Smooth muscle cell (in vitro differentiated cells): ENCODE results near the gene SLC25A48. TPM values are rescaled to one million over a fixed set of nuclear protein-coding genes. Genes with fewer than 3 reads are reported as not detected.

Experiments
- DNase-seq: peaks from one replicate; lab custom pipeline; 2025; ENCODE audit not compliant: unreplicated experiment; lab: John Stamatoyannopoulos, UW
- H2AFZ ChIP-seq: fragments of 200-600 bp; sonication (generic); 2 replicates; pipeline ENCODE4 v1.6.0; 2016; ENCODE audit warnings: antibody characterized with exemption, low read depth, mild to moderate bottlenecking
- H3F3A ChIP-seq: fragments of 200-600 bp; sonication (generic); 2 replicates; pipeline ENCODE4 v1.6.0; 2017; ENCODE audit warnings: antibody characterized with exemption, low read depth
- H3K27ac ChIP-seq: fragments of 200-600 bp; sonication (generic); 2 replicates; pipeline ENCODE4 v1.5.1; 2016; ENCODE audit warnings: low read depth, mild to moderate bottlenecking
- H3K27me3 ChIP-seq: fragments of 200-600 bp; sonication (generic); 2 replicates; pipeline ENCODE4 v1.6.1; 2016; ENCODE audit warnings: low read depth, mild to moderate bottlenecking
- H3K36me3 ChIP-seq: fragments of 200-600 bp; sonication (generic); 2 replicates; pipeline ENCODE4 v1.5.1; 2016; ENCODE audit warnings: low read depth
- H3K4me1 ChIP-seq: fragments of 200-600 bp; sonication (generic); 2 replicates; pipeline ENCODE4 v1.5.1; 2016; ENCODE audit warnings: low read depth
- H3K4me2 ChIP-seq: fragments of 200-600 bp; sonication (generic); 2 replicates; pipeline ENCODE4 v1.6.0; 2016; ENCODE audit warnings: mild to moderate bottlenecking
- H3K4me3 ChIP-seq: fragments of 200-600 bp; sonication (generic); 2 replicates; pipeline ENCODE4 v1.5.1; 2016; ENCODE audit warnings: mild to moderate bottlenecking
- H3K79me2 ChIP-seq: fragments of 200-600 bp; sonication (generic); 2 replicates; pipeline ENCODE4 v1.6.0; 2016; ENCODE audit warnings: low read depth, mild to moderate bottlenecking
- H3K9ac ChIP-seq: fragments of 200-600 bp; sonication (generic); 2 replicates; pipeline ENCODE4 v1.6.0; 2016; ENCODE audit warnings: low read depth
- H3K9me3 ChIP-seq: fragments of 200-600 bp; sonication (generic); replicated peaks from 2 replicates; pipeline ENCODE4 v1.5.1; 2016; ENCODE audit warnings: low read depth
- H4K20me1 ChIP-seq: fragments of 200-600 bp; sonication (generic); 2 replicates; pipeline ENCODE4 v1.6.0; 2016; ENCODE audit warnings: low read depth
- CTCF ChIP-seq: fragments of 200-600 bp; sonication (generic); IDR thresholded peaks from 2 replicates; pipeline ENCODE4 v1.5.1; 2017; ENCODE audit warnings: borderline replicate concordance, mild to moderate bottlenecking, antibody characterized with exemption; ENCODE audit not compliant: insufficient read depth, poor library complexity, severe bottlenecking
- WGBS: methylation state at CpG from one replicate; pipeline ENCODE4 v1.1.7; 2016; ENCODE audit warnings: low lambda C conversion rate; 5-methylcytosine and 5-hydroxymethylcytosine counted together
- polyA plus RNA-seq: library from polyadenylated mRNA; unstranded; fragments of >200 nt; fragmentation: Nextera tagmentation; extraction: Ambion mirVana; gene quantifications from 2 replicates; pipeline ENCODE4 v1.2.1, GENCODE V29; 2016
- total RNA-seq: library from RNA; depleted of rRNA; stranded (reverse); fragments of >200 nt; gene quantifications from 2 replicates; pipeline ENCODE4 v1.2.3, GENCODE V29; 2014

SLC25A48 gene
- total and polyA plus RNA-seq, 2 experiments from 2014 or later, result 0.85 to 4.0 TPM

- no peak overlapping the region for H3K4me2 ChIP-seq
- no peak overlapping the region for H3K4me3 ChIP-seq
- no peak overlapping the region for H3K27ac ChIP-seq
- H3K9ac ChIP-seq, result no peak overlapping the region
- H3K27me3 ChIP-seq, result no peaks in the 10 kb centered on the region
- H4K20me1 ChIP-seq, result no peaks in the 10 kb centered on the region
- 13% methylated on average over 1 of the region's 1 CpG for WGBS
- H2AFZ ChIP-seq, result no peak overlapping the region
- H3K4me1 ChIP-seq, result no peaks in the 10 kb centered on the region
- H3K36me3 ChIP-seq, result no peaks in the 10 kb centered on the region
- no peaks in the 10 kb centered on the region for H3K9me3 ChIP-seq
- DNase-seq, result no peak
- H3K79me2 ChIP-seq, result no peaks in the 10 kb centered on the region
- H3F3A ChIP-seq, result peaks cover 3% of the 10 kb centered on the region
- no peak for TF ChIP-seq CTCF
Measured at GRCh38 chr5:135823881-135824280, 10.6 kb upstream of the SLC25A48 start.

GRCh38 chr5:135824541-135825041 is 9.9 kb upstream of the SLC25A48 start:
- 94% methylated on average over 7 of the region's 7 CpGs for WGBS
- no peak for DNase-seq
- H4K20me1 ChIP-seq, result no peaks in the 10 kb centered on the region

GRCh38 chr5:135825373-135826220 is 8.9 kb upstream of the SLC25A48 start:
- no peaks in the 10 kb centered on the region for H3F3A ChIP-seq
- 79% methylated on average over 12 of the region's 12 CpGs for whole genome bisulfite sequencing
- H3K4me3 ChIP-seq, result no peak overlapping the region
- TF ChIP-seq CTCF, result no peak
- no peaks in the 10 kb centered on the region for H3K4me1 ChIP-seq
- H3K9me3 ChIP-seq, result no peaks in the 10 kb centered on the region
- no peak overlapping the region for H3K4me2 ChIP-seq
- H2AFZ ChIP-seq, result no peak overlapping the region
- no peaks in the 10 kb centered on the region for H3K36me3 ChIP-seq
- H3K27me3 ChIP-seq, result no peaks in the 10 kb centered on the region
- DNase-seq, result no peak
- no peaks in the 10 kb centered on the region for H4K20me1 ChIP-seq
- no peak overlapping the region for H3K27ac ChIP-seq
- H3K79me2 ChIP-seq, result no peaks in the 10 kb centered on the region
- no peak overlapping the region for H3K9ac ChIP-seq

More at GRCh38 chr5:135824541-135825041, 9.9 kb upstream of the SLC25A48 start:
- H3K9ac ChIP-seq, result no peak overlapping the region
- H3K4me3 ChIP-seq, result no peak overlapping the region
- TF ChIP-seq CTCF, result no peak
- no peak overlapping the region for H3K4me2 ChIP-seq
- no peaks in the 10 kb centered on the region for H3K36me3 ChIP-seq
- no peak overlapping the region for H3K27ac ChIP-seq
- no peaks in the 10 kb centered on the region for H3K27me3 ChIP-seq
- H3K4me1 ChIP-seq, result no peaks in the 10 kb centered on the region
- H2AFZ ChIP-seq, result no peak overlapping the region
- H3K79me2 ChIP-seq, result no peaks in the 10 kb centered on the region
- peaks cover 3% of the 10 kb centered on the region for H3F3A ChIP-seq
- no peaks in the 10 kb centered on the region for H3K9me3 ChIP-seq

GRCh38 chr5:135826221-135826525 is 8.3 kb upstream of the SLC25A48 start:
- 100% methylated on average over 3 of the region's 3 CpGs for WGBS
- Histone ChIP-seq H4K20me1 (no peaks in the 10 kb centered on the region), H3K27me3 (peaks cover under 1% of the 10 kb centered on the region), H3F3A (no peaks in the 10 kb centered on the region), H3K9ac (no peak overlapping the region), H3K36me3 (no peaks in the 10 kb centered on the region), H3K4me3 (no peak overlapping the region), H3K4me1 (no peaks in the 10 kb centered on the region), H3K79me2 (no peaks in the 10 kb centered on the region), H3K27ac (no peak overlapping the region), H3K4me2 (no peak overlapping the region), H2AFZ (no peak overlapping the region), H3K9me3 (no peaks in the 10 kb centered on the region)
- no peak for DNase-seq
- TF ChIP-seq CTCF, result no peak
